HG02885 (cell line): ENCODE measurements around the gene PRSS3.
"Not testable (repeated sequence)": the region's sequence is repeated elsewhere in the genome, so short reads cannot be mapped to it uniquely, and the experiment has no call there.

ENCODE experiments used
- ATAC-seq: cut with Tn5 transposase; IDR thresholded peaks from one replicate; pipeline ENCODE4 v1.9.1; 2021; ENCODE audit warnings: mild to moderate bottlenecking; ENCODE audit not compliant: unreplicated experiment, poor library complexity

PRSS3 gene

DNA sequence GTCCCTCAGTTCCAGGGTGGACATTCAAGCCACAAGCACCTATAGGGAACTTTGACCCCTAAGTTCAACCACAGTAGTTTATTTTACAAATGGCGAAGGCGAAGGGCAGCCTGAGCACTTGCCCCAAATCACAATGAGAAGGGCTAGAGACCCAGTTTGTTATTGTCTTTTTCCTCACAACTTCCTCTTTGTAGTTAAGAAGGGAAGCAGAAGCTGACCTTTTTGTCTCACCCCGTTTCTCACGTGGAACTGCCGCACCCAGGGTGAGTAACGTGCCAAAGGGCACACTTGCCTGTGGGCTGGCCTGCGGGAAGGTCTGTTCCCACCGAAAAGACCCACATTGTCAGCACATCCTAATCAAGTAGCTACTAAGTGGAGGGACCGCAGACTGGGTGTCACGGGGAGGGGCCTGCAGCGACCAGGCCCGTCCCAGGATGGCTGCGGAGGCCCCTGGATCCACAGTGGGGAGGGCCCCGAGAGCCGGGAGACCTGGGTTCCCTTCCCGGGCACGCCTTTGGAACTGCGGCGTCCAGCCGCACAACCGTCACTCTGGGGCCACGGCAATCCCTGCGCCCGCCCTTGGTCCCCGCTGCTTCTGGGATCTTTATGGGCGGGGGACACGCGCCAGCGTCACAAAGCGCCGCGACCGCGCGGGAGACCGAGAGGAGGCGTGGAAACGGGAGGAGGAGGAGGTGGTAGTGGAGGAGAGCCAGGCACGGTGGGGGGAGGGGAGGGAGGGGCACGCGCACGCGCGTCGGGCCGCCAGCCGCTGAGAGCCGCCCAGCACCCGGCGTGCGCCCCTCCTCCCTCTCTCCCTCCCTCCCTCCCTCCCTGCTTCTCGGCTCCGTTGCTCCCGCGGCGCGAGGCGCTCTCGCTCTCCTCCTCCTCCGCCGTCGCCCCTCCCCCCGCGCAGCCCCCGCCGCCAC is 21.2 kb downstream of the PRSS3 start, which contains the start of gene UBE2R2:
Gene UBE2R2 (plus strand): TSS at position 834 of the 926 bp plus-strand sequence. CDS start 598 bp downstream, outside the sequence.
- peak; percentile 68 for ATAC-seq

DNA sequence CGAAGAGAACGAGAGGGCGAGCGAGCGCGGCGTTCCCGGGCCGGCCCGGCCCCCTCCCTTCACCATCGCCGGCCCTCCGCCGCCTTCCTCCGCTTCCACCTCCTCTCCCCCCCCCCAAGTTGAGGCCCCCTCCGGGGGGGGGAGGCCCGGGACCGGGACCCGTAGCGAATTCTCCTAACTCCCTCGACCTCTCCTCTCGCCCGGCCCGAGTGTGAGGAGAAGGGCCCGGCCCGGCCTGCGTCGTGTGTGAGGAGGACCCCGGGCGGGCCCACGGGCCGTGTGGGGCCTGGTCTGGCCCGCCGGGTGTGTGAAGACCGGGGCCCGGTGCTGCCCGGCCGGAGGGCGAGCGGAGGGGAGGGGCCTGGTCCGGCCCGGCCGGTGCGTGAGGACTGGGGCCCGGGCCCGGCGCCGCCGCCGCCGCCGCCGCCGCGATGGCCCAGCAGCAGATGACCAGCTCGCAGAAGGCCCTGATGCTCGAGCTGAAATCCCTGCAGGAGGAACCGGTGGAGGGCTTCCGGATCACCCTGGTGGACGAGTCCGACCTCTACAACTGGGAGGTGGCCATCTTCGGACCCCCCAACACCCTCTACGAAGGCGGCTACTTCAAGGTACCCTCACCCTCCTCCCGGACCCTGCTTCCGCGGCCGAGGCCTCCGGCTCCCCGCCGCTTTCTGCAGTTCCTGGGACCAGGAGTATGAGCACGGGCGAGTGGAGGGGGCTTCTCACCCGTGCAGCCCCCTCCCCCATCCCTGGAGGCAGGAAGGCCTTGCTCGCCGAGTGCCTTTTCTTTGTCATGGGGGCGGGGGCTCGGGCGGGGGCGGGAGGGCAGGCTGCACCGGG is 22.2 kb downstream of the PRSS3 start:
- peak; percentile 28 for ATAC-seq

- no peak for ATAC-seq
These were observed 22.9 kb downstream of the PRSS3 start for GRCh38 chr9:33818167-33818846.

DNA sequence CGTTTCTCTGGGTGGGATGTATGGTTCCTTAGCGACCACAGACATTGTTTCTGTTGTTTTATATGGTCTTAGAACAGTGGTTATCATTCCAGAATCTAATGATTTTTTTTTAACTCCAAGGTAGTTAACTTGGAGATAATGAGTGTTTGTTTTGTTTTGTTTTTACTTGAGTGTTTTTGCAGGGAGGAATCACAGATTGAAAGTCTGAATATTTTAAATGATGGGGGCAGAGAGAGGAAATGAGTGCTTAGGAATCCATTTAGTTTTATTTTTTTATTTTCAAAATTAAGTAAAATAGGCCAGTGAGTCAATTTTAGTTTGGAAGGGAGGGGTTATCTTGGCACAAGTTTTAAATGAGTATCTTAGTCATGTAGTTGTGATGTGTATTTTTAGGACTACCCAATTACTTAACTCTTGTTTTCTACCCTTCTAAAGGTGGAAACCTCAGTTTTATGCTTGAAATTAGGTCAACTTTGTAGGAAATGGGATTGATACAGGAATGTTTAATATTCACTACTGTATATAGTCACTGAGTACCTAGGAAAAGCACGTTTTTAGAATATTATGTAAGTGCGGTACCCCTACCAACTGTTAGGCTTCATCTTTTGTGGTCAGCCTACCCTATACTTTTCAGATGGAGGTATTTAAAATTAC is 23.6 kb downstream of the PRSS3 start:
- no peak for ATAC-seq

DNA sequence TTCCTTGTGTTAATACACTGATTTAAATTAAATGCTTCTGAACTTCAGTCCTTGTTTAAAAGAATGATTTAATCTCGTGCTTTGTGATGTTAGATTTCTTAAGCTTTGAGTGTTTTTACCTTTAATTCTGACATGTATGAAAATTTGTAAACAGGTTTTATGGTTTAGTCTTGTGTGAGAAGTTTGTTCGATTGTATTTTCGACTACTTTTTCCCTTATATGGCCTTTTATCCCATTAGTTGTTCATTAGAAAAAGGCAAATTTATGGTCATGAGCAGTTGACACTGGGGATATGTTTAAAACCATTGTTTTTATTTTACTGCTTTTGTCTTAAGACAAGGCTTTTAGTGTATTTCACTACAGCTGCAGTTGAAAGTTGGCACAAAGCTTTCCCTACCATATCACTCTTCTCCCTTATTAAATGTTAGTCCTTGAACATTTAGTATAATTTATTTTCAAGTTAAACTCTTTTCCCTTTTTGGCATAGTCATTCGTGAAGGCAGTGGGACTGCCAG is 24.9 kb downstream of the PRSS3 start:
- ATAC-seq, result no peak

GRCh38 chr9:33823801-33824200 is 28.4 kb downstream of the PRSS3 start:
- ATAC-seq, result no peak

- ATAC-seq, result not testable (repeated sequence)
These were observed 31.9 kb downstream of the PRSS3 start for GRCh38 chr9:33827285-33827684.

DNA sequence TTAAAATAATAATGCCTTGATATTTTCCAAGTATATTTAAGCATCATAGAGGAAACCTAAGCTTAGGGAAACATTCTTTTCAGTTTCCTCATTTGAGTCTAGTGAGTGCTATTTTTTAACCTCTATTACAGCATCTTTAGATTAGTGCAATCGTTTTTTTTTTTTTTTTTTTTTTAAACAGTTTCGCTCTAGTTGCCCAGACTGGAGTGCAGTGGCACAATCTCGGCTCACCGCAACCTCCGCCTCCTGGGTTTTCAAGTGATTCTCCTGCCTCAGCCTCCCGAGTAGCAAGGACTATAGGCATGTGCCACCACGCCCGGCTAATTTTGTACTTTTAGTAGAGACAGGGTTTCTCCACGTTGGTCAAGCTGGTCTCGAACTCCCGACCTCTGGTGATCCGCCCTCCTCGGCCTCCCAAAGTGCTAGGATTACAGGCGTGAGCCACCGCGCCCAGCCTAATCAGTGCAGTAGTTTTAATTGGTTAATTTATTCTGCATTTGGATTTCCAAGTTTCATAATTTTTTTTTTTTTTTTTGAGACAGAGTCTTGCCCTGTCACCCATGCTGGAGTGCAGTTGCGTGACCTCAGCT is 34.4 kb downstream of the PRSS3 start:
- ATAC-seq, result not testable (repeated sequence)

DNA sequence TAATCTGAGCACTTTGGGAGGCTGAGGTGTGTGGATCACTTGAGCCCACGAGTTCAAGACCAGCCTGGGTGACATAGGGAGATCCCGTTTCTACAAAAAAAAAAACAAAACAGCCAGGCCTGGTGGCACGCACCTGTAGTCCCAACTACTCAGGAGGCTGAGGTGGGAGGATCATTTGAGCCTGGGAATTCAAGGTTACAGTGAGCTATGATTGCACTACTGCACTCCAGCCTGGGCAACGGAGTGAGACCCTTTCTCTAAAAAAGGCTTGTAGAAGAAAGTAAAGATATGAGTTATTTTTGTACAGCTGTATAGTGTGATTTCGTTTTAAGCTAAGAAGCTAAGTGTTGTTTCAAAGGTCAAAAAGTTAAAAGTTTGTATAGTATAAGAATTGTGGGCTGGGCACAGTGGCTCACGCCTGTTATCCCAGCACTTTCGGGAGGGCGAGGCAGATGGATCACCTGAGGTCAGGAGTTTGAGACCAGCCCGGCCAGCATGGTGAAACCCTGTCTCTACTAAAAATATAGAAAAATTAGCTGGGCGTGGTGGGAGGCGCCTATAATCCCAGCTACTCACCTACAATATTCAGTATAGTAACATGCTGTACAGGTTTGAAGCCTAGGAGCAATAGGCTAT is 40.4 kb downstream of the PRSS3 start:
- no peak for ATAC-seq

- not testable (repeated sequence) for ATAC-seq
These were observed 40.9 kb downstream of the PRSS3 start for GRCh38 chr9:33836261-33836660.

- no peak for ATAC-seq
These were observed 41.8 kb downstream of the PRSS3 start for GRCh38 chr9:33837138-33837537.

DNA sequence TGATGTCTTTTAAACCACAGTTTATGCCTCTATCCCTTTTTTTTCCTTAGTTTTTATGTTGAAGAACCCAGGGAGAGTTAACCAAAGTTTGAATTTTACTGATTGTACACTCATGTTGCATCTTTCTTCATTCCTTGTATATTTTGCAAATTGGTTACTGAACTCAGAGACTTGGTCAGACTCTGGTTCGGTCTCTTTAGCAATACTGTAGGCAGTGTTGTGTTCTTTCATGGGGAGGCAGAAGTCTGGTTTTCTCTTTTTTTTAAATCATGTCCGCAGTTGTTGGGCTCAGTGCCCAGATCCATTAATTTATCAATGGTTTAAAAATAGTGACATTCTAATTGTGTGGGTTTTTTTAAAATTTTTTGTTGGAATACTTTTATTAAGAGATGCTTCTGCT is 45.0 kb downstream of the PRSS3 start:
- ATAC-seq, result no peak

DNA sequence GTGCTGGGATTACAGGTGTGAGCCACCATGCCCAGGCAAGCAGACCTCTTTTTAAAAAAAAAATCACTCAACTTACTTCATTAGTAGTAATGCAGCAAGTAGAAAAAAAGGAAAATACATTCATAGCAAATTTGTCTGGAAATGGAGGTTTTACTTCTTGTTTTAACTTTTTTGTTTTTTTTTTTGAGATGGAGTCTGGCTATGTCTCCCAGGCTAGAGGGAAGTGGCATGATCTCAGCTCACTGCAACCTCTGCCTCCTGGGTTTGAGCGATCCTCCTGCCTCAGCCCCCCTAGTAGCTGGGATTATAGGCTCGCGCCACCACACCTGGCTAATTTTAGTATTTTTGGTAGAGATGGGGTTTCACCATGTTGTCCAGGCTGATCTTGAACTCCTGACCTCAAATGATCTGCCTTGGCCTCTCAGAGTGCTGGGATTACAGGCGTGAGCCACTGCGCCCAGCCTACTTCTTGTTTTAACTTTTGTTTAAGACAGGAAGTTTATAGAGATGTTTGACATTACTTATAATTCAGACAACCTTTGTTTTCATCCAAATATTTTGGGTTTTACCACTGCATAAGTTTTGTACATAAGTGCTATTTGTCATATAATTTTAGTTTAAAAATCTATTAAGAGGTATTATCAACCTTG is 48.1 kb downstream of the PRSS3 start:
- ATAC-seq, result no peak

DNA sequence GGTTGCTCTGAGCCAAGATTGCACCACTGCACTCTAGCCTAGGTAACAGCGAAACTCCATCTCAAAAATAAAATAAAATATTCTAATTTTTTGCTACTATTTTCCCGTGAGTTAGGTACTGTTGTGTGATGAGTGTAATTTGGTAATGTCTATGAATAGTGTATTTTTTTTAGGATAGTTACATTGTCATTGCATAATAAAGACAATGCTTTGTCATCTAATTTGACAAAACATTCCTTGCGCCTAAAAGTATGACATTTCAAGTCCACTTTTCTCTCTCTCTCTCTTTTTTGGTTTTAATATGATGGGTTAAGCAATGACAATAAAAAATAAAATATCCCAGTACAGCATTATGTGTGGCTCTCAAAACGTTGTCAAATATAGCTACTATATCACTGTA is 50.9 kb downstream of the PRSS3 start:
- no peak for ATAC-seq

DNA sequence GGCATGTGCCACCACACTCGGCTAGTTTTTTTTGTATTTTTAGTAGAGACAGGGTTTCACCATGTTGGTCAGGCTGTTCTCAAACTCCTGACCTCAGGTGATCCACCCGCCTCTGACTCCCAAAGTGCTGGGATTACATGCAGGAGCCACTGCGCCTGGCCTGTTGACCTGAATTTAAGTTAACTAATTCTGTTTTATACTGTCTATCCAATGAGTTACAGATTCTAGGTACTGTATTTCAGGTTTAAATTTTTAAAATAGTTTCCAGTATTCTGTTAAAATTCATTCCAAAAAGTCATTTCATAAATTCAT is 52.5 kb downstream of the PRSS3 start:
- not testable (repeated sequence) for ATAC-seq
